Effector memory CD4-positive, alpha-beta T cell (primary cell): Measurements from ENCODE around the gene PXN.

ENCODE experiments used
- DNase-seq, 3 donors: peaks; one replicate each; pipeline ENCODE4 v3.0.0-alpha.2; 2020
- H3K27ac ChIP-seq: 2 replicates; pipeline ENCODE4 v1.7.0; 2013; ENCODE audit warnings: mild to moderate bottlenecking, low read length, moderate library complexity; ENCODE audit not compliant: insufficient read depth, poor library complexity, severe bottlenecking
- H3K27me3 ChIP-seq: replicated peaks from 2 replicates; pipeline ENCODE4 v1.7.0; 2013; ENCODE audit warnings: mild to moderate bottlenecking, low read length; ENCODE audit not compliant: insufficient read depth, control insufficient read depth, poor library complexity, severe bottlenecking
- H3K36me3 ChIP-seq: 2 replicates; pipeline ENCODE4 v1.7.0; 2013; ENCODE audit warnings: mild to moderate bottlenecking, low read length, moderate library complexity; ENCODE audit not compliant: control insufficient read depth, insufficient read depth
- H3K4me1 ChIP-seq: 2 replicates; pipeline ENCODE4 v1.7.0; 2013; ENCODE audit warnings: low read length, mild to moderate bottlenecking; ENCODE audit not compliant: control insufficient read depth, insufficient read depth, poor library complexity, severe bottlenecking
- H3K4me3 ChIP-seq: 2 replicates; pipeline ENCODE4 v1.7.0; 2013; ENCODE audit warnings: low read length, low read depth, mild to moderate bottlenecking; ENCODE audit not compliant: insufficient read depth, poor library complexity, severe bottlenecking
- H3K9me3 ChIP-seq: 2 replicates; pipeline ENCODE4 v1.7.0; 2013; ENCODE audit warnings: mild to moderate bottlenecking, low read length, moderate library complexity; ENCODE audit not compliant: control insufficient read depth
- total RNA-seq, 3 donors: gene quantifications; one replicate each; lab custom pipeline; 2026; lab: John Stamatoyannopoulos, UW

Gene PXN
- 145 to 196 (median 160) reads per million in 3 donors for total RNA-seq

DNA sequence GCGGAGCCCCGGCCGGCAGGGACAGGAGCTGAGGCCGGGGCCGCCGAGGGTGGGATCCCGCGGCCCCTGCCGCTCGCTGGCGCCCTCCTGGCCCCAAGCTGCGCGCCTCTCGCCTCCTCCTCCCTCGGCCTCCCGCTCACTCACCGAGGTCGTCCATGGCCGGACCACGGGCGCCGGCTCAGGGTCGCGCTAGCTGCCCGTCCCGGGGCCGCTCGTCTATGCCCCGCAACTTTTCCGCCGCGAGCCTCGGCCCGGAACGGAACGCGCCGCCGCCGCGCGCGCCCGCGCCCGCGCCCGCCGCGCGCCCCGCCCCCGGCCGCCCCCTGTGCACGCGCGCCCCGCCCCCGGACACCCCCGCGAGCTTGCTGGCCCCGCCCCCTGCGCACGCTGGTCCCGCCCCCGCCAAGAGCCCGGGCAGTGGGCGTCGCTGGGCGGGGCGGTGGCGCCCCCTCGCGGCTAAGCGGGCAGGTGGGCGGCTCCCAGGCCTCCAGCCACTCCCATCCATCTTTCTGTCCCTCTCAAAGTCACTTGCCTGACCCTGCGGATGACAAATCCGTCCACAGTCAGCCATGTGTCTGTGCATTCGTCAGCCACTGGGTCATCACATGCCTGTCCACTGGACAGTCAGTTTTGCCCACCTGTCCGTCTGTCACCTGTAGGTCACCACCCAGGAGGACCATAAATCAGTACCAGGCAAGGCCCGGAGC, at the start of gene PXN:
Gene PXN (minus strand): TSS at position 258 of the 707 bp plus-strand sequence. CDS start 101 bp downstream, at position 157.
- Histone ChIP-seq H3K27ac (peak within 1 kb of the TSS; percentile 87), H3K4me1 (peaks cover 31% of the 10 kb centered on the region), H3K9me3 (no peaks in the 10 kb centered on the region), H3K4me3 (peak within 1 kb of the TSS; percentile 93), H3K36me3 (no peaks in the 10 kb centered on the region), H3K27me3 (no peaks in the 10 kb centered on the region)
- peak; percentile 79 to 91 (median 88) for DNase-seq

DNA sequence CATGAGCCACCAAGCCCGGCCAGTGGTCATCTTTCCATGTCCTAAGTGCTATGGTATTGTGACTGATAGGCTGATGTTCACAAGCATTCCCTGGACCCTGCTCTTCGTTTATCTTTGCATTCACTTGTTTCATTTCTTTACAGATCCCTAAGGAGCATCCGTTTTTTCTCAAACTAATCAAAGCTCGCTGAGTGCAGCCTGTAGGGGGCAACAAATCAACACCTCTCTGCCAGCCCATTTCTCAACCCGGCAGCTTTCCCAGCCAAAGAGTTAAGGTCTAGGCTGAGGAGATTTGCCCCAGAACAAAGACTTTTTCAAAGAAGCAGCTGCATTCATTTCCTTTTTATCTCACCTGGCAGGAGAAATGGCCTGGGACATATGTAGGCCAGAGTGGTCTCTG, 48.7 kb upstream of the PXN start:
- Histone ChIP-seq H3K4me1 (no peaks in the 10 kb centered on the region), H3K27me3 (no peaks in the 10 kb centered on the region), H3K36me3 (no peaks in the 10 kb centered on the region), H3K4me3 (no peak overlapping the region), H3K9me3 (no peaks in the 10 kb centered on the region), H3K27ac (no peak overlapping the region)
- DNase-seq = no peak

DNA sequence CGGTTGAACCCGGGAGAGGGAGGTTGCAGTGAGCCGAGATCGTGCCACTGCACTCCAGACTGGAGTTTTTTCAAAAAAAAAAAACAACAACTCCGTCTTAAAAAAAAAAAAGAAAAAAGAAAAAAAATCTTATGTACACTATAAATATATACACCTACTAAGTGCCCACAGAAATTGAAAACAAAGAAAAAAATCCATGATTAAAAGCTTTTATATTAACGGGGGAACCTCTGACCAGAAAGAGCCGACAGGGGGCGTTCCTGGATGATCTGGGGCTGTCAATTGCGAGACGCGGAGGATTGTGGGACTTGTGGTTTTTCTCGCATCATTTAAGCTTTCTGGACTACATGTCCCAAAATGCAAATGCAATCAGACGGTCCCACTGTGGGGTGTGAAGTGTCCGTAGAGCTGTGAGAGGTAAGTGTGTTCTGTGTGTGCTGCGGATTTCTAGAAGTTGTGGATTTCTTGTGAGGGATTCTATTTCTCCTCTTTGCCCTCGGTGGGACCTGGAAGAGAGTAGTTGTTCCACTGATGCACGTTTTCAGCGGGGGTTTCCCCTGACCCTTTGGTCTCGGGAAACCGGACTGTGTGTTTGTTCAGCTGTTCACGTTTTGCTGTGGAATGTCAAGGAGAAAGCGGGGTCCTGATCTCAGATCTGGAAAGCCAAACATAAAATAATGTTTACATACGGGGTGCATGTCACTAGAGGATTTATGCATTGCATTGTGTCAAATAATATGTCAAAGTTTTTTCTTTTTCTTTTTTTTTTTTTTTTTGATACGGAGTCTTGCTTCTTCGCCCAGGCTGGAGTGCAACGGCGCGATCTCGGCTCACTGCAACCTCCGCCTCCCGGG, 36.7 kb upstream of the PXN start, which contains the start of gene SIRT4:
Gene SIRT4 (plus strand): TSS at position 360 of the 854 bp plus-strand sequence. CDS start 1,241 bp downstream, outside the sequence.
- H3K27ac ChIP-seq = peak within 1 kb of the TSS; percentile 65
- peaks cover 6% of the 10 kb centered on the region for H3K4me1 ChIP-seq
- H3K36me3 ChIP-seq = no peaks in the 10 kb centered on the region
- no peaks in the 10 kb centered on the region for H3K9me3 ChIP-seq
- H3K4me3 ChIP-seq = peak within 1 kb of the TSS; percentile 94
- DNase-seq = peak; percentile 74 to 84 (median 75)
- no peaks in the 10 kb centered on the region for H3K27me3 ChIP-seq

DNA sequence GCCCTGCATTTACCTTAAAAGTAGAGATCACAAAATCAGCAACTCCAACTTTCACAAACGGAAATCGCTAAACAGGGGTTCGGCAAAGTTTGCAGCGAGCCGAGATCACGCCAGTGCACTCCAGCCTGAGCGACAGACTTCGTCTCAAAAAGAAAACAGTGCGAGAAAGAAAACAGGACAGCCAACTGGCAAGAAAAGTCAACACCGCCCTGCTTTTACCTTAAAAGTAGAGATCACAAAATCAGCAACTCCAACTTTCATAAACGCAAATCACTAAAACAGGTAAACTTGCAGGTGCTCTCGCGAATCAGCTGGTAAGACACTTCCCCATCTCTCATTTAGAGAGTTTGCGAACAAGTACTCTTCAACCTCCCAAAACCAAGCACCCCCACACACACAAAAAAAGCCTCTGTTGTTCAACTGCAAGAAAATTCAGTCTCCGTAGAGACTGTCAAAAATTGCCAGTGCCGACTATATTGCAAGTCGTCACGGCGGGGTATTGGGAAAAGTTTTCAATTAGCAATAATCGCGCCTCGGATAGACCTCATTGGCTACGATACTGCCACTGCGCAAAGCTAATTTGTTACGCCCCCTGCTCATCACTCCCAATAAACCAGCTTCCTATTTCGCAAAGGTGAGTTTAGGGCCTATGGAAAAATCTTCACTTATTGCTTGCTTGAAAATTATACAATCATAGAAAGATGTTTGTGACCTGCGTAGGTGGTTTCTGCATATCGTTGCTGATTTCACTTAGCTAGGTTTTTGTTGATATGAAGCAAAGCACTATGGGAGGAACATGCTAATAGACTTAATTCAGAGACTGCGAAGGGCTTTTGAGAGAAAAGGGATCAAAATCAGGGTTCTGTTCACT, 27.4 kb upstream of the PXN start, which contains the start of gene RNU4-1:
Gene RNU4-1 (minus strand): TSS at position 577 of the 871 bp plus-strand sequence.
- Histone ChIP-seq H3K27ac (peak within 1 kb of the TSS; percentile 100), H3K4me3 (peak within 1 kb of the TSS; percentile 66), H3K9me3 (no peaks in the 10 kb centered on the region), H3K36me3 (no peaks in the 10 kb centered on the region), H3K27me3 (no peaks in the 10 kb centered on the region), H3K4me1 (peaks cover 4% of the 10 kb centered on the region)
- DNase-seq = peak; percentile 67 to 73 (median 70)

GRCh38 chr12:120292411-120292660, 26.8 kb upstream of the PXN start:
- Histone ChIP-seq H3K27ac (peak overlapping the region; percentile 100), H3K4me3 (peak overlapping the region; percentile 66), H3K36me3 (no peaks in the 10 kb centered on the region), H3K27me3 (no peaks in the 10 kb centered on the region), H3K9me3 (no peaks in the 10 kb centered on the region), H3K4me1 (peaks cover 4% of the 10 kb centered on the region)
- no peak for DNase-seq

GRCh38 chr12:120290609-120291305, 25.2 kb upstream of the PXN start:
- H3K4me3 ChIP-seq = peak overlapping the region; percentile 30
- no peaks in the 10 kb centered on the region for H3K27me3 ChIP-seq
- peak overlapping the region; percentile 100 for H3K27ac ChIP-seq
- DNase-seq = peak in 2 of 3 donors; percentile 4 to 16
- H3K9me3 ChIP-seq = no peaks in the 10 kb centered on the region
- H3K36me3 ChIP-seq = no peaks in the 10 kb centered on the region
- peaks cover 4% of the 10 kb centered on the region for H3K4me1 ChIP-seq

DNA sequence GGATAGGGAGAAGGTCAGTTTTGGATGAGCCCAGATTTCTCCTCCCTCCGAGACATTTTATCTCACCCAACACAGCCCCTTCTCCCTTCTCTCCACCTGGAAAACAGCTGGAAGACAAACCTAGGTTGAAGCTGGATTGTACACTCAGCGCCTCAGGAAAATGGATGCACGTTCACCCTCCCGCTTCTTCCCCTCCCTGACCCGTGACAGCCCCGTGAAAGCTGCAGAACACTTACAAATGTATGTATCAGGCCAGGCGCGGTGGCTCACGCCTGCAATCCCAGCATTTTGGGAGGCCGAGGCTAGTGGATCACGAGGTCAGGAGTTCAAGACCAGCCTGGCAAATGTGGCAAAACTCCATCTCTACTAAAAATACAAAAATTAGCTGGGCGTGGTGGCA, 22.0 kb upstream of the PXN start:
- Histone ChIP-seq H3K27me3 (no peaks in the 10 kb centered on the region), H3K9me3 (no peaks in the 10 kb centered on the region), H3K36me3 (no peaks in the 10 kb centered on the region), H3K4me3 (no peak overlapping the region), H3K4me1 (peaks cover 4% of the 10 kb centered on the region), H3K27ac (no peak overlapping the region)
- DNase-seq = no peak

GRCh38 chr12:120286768-120287490, 21.4 kb upstream of the PXN start:
- Histone ChIP-seq H3K27me3 (no peaks in the 10 kb centered on the region), H3K27ac (no peak overlapping the region), H3K36me3 (no peaks in the 10 kb centered on the region), H3K9me3 (no peaks in the 10 kb centered on the region), H3K4me1 (peaks cover 4% of the 10 kb centered on the region), H3K4me3 (no peak overlapping the region)
- no peak for DNase-seq

DNA sequence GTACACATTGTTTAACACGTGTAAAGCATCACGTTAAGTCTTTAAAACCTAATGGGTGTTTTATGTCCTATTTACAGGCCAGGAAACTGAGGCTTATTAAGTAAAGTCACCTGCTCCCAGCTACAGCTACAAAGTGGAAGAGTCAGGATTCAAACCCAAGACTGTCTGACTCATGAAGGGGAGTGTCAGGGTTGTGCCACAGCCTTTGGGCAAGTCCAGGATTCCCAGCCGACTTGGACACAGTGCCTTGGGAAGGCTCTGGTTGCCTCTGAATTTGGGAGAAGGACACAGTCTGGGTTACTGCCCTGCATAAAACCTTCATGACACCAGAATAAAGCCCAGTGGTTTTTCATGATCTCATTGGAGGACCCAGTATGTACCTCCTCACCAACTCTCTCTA, 18.9 kb upstream of the PXN start:
- Histone ChIP-seq H3K27me3 (no peaks in the 10 kb centered on the region), H3K4me1 (no peaks in the 10 kb centered on the region), H3K27ac (no peak overlapping the region), H3K9me3 (no peaks in the 10 kb centered on the region), H3K4me3 (no peak overlapping the region), H3K36me3 (no peaks in the 10 kb centered on the region)
- DNase-seq = no peak
